NB4 (cell line): ENCODE results near the gene RYR2.

Experiments used
- DNase-seq: peaks from one replicate; pipeline ENCODE4 v3.0.0; 2010; ENCODE audit warnings: low read depth
- H3K4me3 ChIP-seq: one replicate; pipeline ENCODE4 v1.5.1; 2011; ENCODE audit warnings: mild to moderate bottlenecking, low read depth, low read length, moderate library complexity
- CTCF ChIP-seq: IDR thresholded peaks from one replicate; pipeline ENCODE4 v1.5.1; 2012; ENCODE audit warnings: low read depth, low read length
- MYC ChIP-seq: IDR thresholded peaks from 2 replicates; pipeline ENCODE4 v1.6.1; 2011; ENCODE audit warnings: low read depth, low read length
- POLR2A ChIP-seq: IDR thresholded peaks from 2 replicates; pipeline ENCODE4 v1.6.1; 2011; ENCODE audit warnings: mild to moderate bottlenecking; ENCODE audit not compliant: insufficient read length; ENCODE audit errors: extremely low read depth
- TF ChIP-seq, protein P1 (sequence below): IDR thresholded peaks from 2 replicates; pipeline ENCODE4 v1.6.1; 2011; ENCODE audit warnings: low read depth, low read length

The RYR2 gene

GRCh38 chr1:237712586-237713157, 670.7 kb downstream of the RYR2 start:
- TF ChIP-seq CTCF, result no peak
- no peak for TF ChIP-seq POLR2A
- TF ChIP-seq, protein P1, sequence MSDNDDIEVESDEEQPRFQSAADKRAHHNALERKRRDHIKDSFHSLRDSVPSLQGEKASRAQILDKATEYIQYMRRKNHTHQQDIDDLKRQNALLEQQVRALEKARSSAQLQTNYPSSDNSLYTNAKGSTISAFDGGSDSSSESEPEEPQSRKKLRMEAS, result no peak
- TF ChIP-seq MYC, result no peak
- no peak for DNase-seq
- no peak overlapping the region for H3K4me3 ChIP-seq

DNA sequence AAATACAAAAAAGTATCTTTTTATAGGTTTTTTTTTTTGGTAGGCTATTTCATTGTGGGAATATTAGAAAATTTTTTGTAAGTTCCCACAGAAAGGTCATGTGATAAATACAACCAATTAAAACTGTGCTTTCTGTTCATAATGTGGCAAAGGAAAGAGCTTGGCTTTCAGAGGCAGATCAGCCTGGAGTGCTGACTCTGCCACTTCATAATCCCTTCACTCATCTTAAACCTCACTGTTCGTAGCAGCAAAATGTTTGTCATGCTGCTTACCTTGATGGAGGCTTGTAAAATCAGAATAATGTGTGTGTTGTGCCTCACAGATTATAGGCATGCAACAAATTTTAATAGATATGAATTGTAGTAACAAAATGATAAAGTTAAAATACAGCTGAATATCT, 671.9 kb downstream of the RYR2 start:
- no peak for DNase-seq
- TF ChIP-seq POLR2A (no peak), MYC (no peak), CTCF (no peak)
- TF ChIP-seq, protein P1, result no peak
- no peak overlapping the region for H3K4me3 ChIP-seq

DNA sequence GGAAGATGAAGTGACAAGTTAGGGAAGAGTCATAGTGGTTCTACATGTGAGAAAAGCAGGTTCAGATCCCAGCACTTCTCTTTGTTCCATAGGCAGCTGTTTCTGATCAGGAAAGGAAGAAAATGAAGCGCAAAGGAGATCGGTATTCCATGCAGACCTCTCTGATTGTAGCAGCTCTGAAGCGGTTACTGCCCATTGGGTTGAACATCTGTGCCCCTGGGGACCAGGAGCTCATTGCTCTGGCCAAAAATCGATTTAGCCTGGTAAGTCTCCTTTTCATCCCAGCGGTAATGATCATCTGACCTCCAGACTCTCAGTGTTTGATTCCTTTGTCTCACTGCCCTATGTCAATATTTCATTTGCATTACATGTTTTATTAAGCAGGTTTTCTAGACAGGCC, 675.1 kb downstream of the RYR2 start:
- no peak for DNase-seq

GRCh38 chr1:237730826-237731350, 688.9 kb downstream of the RYR2 start:
- DNase-seq, result no peak
- no peak for TF ChIP-seq CTCF
- TF ChIP-seq MYC, result no peak
- TF ChIP-seq POLR2A, result no peak
- TF ChIP-seq, protein P1, result no peak
- no peak overlapping the region for H3K4me3 ChIP-seq

More for the DNA sequence above, 675.1 kb downstream of the RYR2 start:
- TF ChIP-seq POLR2A (no peak), CTCF (no peak), MYC (no peak)
- TF ChIP-seq, protein P1, result no peak
- no peak overlapping the region for H3K4me3 ChIP-seq

DNA sequence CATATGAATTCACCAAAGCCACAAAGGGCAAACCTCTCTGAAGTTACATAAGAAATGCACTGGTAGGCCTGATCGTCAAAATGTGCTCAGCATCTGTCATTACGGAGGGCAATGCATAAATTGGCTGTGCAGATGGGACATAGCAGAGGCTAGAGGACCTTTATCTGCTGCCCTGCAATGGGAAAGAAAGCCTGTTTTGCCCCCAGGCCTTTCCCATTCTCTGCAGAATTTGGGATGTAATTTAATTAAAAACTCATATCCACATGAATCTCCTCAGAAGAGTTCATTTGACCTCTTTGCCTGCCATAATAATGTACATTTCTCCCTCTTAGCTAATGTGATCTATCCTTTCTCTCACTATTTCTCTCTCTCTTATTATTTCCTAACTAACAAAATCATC, 690.7 kb downstream of the RYR2 start:
- H3K4me3 ChIP-seq, result no peak overlapping the region
- TF ChIP-seq, protein P1, result no peak
- no peak for TF ChIP-seq POLR2A
- no peak for TF ChIP-seq MYC
- no peak for TF ChIP-seq CTCF
- no peak for DNase-seq

- peak; percentile 1 for DNase-seq
- TF ChIP-seq MYC (no peak), CTCF (peak; percentile 13), POLR2A (no peak)
- H3K4me3 ChIP-seq, result no peak overlapping the region
These were observed 694.5 kb downstream of the RYR2 start for GRCh38 chr1:237736372-237737029.
